Measurements from ENCODE around the gene NFRKB. TPM values are rescaled to one million over a fixed set of nuclear protein-coding genes. Genes with fewer than 3 reads are reported as not detected.
"Not testable (repeated sequence)": the region's sequence is repeated elsewhere in the genome, so short reads cannot be mapped to it uniquely, and the experiment has no call there.

Gene NFRKB
- total RNA-seq, 1 experiment from 2014 or later = 23.4 TPM

DNA sequence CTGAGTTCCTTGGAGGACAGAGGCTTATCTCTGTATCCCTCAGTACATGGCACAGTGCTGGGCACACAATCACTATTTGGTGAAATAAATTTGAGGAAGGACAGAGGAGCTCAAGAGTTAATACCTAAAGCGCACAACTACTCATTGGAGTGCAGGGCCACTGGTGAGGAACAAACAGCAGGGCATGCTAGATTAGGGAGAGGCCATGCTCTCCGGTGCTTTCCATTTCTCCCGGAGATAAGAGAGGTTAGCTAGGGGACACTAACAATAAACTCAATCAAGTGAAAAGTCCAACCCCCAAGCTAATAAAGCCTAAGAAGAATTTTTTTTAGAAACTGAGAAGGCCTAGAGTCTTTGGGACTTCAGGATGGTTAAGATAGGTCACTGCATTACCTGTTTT is 29.1 kb downstream of the NFRKB start:
- no peaks in the 10 kb centered on the region for H3K9me3 ChIP-seq (replicated peaks)
- DNase-seq = no peak
- no peaks in the 10 kb centered on the region for H3K27me3 ChIP-seq
- peaks cover 36% of the 10 kb centered on the region for H3K36me3 ChIP-seq
- no peak overlapping the region for H3K27ac ChIP-seq
- H3K4me1 ChIP-seq = peaks cover 5% of the 10 kb centered on the region; the same call in 1 of the 2 replicates
- H3K4me3 ChIP-seq = no peak overlapping the region

DNA sequence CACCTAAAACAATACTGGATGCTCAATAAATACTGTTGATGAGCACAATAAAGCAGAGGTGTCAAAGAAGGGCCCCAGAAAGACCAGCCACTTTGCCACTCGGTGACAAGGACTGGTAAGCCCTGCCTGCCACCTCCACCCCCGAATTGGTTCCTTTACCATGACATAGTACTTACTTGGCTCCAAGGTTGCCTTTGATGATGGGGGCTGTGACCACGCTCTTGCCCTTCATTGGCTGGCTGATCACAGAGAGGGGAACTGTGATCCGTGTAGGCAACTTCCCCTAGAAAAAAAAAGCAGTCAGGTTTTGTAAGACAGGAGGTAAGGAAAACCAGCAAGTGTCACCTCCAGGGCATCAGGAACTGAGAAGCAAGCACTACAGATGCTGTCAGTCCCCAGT is 29.7 kb downstream of the NFRKB start:
- no peak for DNase-seq
- Histone ChIP-seq H3K36me3 (peaks cover 31% of the 10 kb centered on the region), H3K9me3 (replicated peaks) (no peaks in the 10 kb centered on the region)

DNA sequence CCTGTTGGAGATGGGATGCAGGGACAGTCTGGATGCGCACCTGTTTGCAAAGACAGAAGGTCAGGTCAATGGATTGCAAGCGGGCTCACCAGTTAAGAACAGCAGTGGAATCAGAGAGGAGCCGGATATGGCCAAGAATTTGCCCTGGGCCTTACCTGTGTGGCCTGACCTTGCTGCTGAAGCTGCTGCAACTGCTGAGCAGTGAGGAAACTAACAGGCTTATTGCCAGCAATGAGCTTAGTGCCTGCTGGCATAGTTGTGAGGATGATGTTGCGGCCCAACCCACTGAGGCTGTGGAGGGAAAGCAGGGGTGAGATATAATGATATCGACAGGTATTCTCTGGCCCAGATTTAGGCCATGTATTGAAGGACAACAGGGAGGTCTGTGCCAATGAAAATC is 30.6 kb downstream of the NFRKB start:
- Histone ChIP-seq H3K9me3 (replicated peaks) (no peaks in the 10 kb centered on the region), H3K27ac (no peak overlapping the region), H3K36me3 (peaks cover 31% of the 10 kb centered on the region), H3K27me3 (no peaks in the 10 kb centered on the region), H3K4me1 (peaks cover 5% of the 10 kb centered on the region; the same call in 1 of the 2 replicates), H3K4me3 (no peak overlapping the region)
- DNase-seq = no peak

More for the DNA sequence above, 29.7 kb downstream of the NFRKB start:
- Histone ChIP-seq H3K4me3 (no peak overlapping the region), H3K27ac (no peak overlapping the region), H3K27me3 (no peaks in the 10 kb centered on the region), H3K4me1 (peaks cover 5% of the 10 kb centered on the region; the same call in 1 of the 2 replicates)

DNA sequence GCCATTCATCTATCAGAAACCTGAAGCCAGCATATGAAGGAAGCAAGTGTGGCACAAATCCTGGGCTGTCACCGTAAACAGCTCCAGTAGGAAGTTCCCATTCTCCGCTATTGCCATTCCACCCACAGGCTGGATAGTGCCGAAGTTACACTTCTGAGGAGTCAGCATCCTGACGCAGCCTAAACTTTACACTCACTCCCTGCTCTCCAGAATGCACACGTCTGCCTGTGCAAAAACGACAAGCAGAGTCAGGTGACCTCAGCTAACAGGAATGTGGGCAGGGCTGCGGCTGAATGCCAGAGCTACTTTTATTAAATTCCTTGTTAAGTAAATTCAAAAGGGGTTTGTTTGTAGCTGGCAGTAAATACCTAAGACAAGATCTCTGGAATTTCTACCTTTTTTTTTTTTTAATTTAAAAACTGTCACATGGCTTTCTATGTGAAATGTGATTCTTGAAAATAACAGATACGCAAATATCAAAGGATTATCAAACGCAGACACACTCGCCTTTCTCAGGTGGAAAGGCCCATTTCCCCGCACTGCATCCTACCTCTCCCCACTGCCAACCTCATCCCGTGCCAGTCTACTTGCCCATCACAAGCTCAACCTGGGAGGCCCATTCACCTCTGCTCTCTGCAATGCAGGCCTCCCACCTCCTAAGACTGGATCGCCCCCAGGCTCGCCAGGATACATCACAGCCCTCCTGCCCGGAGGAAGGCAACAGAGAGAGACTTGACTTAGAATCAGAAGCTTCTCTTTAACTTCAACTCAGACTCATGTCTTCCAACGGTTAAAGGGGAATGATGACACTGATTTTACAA is 33.5 kb downstream of the NFRKB start:
- peak; percentile 26 to 45 for DNase-seq
- H3K4me1 ChIP-seq = peaks cover 5% of the 10 kb centered on the region; the same call in 1 of the 2 replicates
- no peak overlapping the region for H3K4me3 ChIP-seq
- no peaks in the 10 kb centered on the region for H3K27me3 ChIP-seq
- peak overlapping the region; percentile 39; the same call in 1 of the 2 replicates for H3K27ac ChIP-seq
- no peaks in the 10 kb centered on the region for H3K9me3 ChIP-seq (replicated peaks)
- H3K36me3 ChIP-seq = peaks cover 20% of the 10 kb centered on the region

DNA sequence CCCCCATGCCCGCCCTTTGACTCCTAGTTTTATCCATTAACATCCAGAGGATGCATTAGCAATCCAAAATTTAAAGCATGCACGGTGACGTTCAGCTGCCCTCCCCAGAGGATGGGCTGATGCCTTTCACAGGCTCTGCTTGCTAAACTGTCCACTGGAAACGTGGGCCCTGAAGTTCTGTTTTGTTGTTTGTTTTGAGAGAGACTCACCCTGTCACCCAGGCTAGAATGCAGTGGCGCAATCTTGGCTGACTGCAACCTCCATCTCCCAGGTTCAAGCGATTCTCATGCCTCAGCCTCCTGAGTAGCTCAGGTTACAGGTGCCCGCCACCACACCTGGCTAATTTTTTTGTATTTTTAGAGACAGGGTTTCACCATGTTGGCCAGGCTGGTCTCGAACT is 39.3 kb downstream of the NFRKB start:
- DNase-seq = no peak
- no peak overlapping the region for H3K4me3 ChIP-seq
- H3K9me3 ChIP-seq (replicated peaks) = no peaks in the 10 kb centered on the region
- H3K4me1 ChIP-seq = peaks cover 5% of the 10 kb centered on the region; the same call in 1 of the 2 replicates
- no peak overlapping the region for H3K27ac ChIP-seq
- H3K36me3 ChIP-seq = no peaks in the 10 kb centered on the region
- no peaks in the 10 kb centered on the region for H3K27me3 ChIP-seq

DNA sequence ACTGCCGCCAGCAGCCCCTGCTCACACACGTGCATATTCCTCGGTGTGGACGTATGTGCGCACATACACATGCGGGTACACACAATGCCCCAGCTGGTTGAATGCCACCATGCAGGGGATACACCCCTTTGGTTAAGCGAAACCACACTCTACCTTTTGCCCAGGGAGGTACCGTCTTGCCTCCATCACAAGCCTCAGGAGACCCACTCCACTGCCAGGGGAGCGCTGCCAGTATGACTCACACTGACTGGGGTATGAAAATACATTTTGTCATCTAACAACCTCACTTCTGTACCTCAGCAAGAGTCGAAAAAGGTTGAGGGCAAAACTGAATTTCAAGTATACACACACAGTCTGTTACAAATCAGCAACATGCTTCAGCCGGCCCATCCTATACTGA is 40.3 kb downstream of the NFRKB start:
- Histone ChIP-seq H3K9me3 (replicated peaks) (no peaks in the 10 kb centered on the region), H3K4me3 (no peak overlapping the region), H3K27ac (no peak overlapping the region), H3K27me3 (no peaks in the 10 kb centered on the region), H3K36me3 (no peaks in the 10 kb centered on the region), H3K4me1 (peaks cover 5% of the 10 kb centered on the region; the same call in 1 of the 2 replicates)
- DNase-seq = no peak

DNA sequence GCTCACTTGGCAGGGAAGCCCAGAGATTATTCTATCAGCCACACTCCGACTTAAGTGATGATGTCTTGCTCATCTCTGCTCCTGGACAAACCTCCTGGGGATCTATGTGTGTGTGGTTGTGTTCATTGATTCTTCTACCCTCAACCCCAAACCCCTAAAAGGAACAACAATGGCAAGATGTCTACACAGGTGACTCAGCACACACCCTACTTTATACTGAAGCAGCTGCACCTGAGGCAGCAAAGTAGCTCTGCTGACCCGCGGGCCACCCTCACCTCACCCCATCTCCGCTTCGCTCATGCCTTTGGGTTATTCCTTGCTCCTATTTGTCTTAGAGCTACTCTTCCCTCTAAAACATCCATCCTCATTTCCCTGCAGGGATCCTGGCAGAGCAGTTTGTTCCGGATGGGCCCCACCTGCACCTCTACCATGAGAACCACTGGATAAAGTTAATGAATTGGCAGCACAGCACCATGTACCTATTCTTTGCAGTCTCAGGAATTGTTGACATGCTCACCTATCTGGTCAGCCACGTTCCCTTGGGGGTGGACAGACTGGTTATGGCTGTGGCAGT is 41.1 kb downstream of the NFRKB start:
- no peak for DNase-seq
- Histone ChIP-seq H3K4me1 (peaks cover 5% of the 10 kb centered on the region; the same call in 1 of the 2 replicates), H3K4me3 (no peak overlapping the region), H3K27ac (no peak overlapping the region), H3K36me3 (no peaks in the 10 kb centered on the region), H3K9me3 (replicated peaks) (no peaks in the 10 kb centered on the region), H3K27me3 (no peaks in the 10 kb centered on the region)

DNA sequence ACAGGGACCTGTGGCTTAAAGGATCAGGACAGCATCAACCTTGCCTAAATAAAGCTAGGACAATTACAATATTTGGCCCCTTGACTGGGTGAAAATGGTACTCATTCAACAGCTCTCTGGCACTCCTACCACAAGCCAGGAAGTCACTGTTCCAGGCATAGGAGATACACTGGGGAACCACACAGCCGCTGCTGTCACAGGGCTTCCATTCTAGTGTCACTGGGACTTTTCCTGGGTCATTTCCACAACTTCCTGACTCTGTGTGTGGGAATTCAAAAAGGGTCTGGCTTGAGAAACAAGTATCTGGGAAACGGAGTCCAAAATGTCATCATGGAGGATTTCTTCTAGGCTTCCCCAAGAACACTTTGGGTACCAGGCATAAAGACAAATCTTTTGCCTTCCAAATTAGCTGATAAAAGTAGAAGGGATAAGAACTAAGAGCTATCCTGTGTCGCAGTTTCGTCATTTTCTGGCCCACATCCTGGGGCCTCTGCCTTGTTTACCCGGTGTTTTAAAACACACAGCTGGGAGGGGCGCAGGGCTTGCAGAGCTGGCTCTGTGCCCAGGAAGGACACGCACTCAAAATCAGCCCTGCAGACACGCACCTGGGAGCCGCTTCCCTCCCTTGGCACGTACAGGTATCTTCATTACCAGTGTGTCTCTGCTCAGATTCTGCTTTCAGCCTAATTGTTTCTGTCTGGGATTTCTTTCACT is 41.7 kb downstream of the NFRKB start:
- Histone ChIP-seq H3K27ac (no peak overlapping the region), H3K9me3 (replicated peaks) (no peaks in the 10 kb centered on the region), H3K4me1 (peaks cover 5% of the 10 kb centered on the region; the same call in 1 of the 2 replicates), H3K4me3 (no peak overlapping the region), H3K27me3 (no peaks in the 10 kb centered on the region), H3K36me3 (no peaks in the 10 kb centered on the region)
- peak; percentile 17 to 27 for DNase-seq

DNA sequence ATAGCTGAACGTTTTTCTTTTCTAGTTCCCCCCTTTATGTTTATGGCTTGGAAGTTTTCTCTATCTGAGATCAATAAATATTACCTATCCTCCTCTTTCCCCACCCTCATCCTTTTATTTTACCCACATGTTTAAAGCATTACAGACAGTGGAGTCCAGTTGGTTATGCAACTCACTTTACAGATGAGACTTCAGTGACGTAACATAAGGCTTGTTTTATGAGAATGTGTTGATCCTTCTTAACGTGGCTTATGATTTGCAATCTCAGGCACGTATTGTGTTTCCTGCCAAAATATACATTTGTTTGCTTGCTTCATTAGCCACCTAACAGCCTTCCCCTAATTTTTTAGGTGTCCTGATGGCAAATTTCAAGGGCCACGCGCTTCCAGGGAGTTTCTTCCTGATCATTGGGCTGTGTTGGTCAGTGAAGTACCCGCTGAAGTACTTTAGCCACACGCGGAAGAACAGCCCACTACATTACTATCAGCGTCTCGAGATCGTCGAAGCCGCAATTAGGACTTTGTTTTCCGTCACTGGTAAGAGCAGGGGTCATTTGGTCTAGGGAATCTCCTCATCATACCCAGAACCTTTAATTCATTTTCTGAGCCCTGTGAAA is 43.1 kb downstream of the NFRKB start:
- Histone ChIP-seq H3K4me1 (peaks cover 5% of the 10 kb centered on the region), H3K27me3 (no peaks in the 10 kb centered on the region), H3K27ac (no peak overlapping the region), H3K9me3 (replicated peaks) (no peaks in the 10 kb centered on the region), H3K36me3 (no peaks in the 10 kb centered on the region), H3K4me3 (no peak overlapping the region)
- no peak for DNase-seq

DNA sequence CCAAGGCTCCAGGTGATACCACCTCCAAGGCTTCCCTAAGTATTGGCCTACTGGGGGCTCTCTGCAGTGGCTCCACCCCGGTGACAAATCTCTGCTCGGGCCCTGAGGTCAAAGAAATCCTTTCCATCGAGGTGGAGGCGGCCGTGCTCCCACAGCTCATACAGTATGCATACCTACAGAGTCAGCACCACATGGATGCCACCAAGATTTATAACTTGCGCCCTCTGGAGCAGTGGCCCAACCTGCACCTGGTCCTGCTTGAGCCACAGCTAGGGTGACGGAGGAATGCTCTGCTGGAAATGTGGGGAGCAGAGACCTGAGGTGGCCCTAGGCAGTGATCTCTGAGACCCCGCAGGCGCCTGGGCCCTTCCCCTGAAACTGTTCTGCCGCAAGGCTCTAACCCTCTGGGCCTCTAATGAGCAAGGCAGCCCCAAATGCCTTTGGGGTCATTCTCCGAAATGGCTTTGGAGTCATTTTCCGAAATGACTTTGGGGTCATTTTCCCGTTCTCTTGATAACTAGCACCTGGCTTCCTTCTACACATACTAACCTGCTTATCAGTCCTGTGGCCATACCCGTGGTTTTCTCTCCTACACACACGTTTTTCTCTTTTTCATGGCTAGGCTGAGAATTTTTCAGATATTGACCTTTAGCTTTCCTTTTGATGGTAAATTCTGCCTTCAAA is 45.8 kb downstream of the NFRKB start:
- no peaks in the 10 kb centered on the region for H3K27me3 ChIP-seq
- H3K4me3 ChIP-seq = no peak overlapping the region
- no peaks in the 10 kb centered on the region for H3K9me3 ChIP-seq (replicated peaks)
- H3K27ac ChIP-seq = no peak overlapping the region
- no peak for DNase-seq
- peaks cover 19% of the 10 kb centered on the region for H3K4me1 ChIP-seq
- H3K36me3 ChIP-seq = no peaks in the 10 kb centered on the region

DNA sequence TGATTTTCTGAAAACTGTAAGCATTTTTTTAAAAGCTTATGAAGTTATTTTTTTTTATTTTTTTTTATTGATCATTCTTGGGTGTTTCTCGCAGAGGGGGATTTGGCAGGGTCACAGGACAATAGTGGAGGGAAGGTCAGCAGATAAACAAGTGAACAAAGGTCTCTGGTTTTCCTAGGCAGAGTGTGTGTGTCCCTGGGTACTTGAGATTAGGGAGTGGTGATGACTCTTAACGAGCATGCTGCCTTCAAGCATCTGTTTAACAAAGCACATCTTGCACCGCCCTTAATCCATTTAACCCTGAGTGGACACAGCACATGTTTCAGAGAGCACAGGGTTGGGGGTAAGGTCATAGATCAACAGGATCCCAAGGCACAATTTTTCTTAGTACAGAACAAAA is 48.0 kb downstream of the NFRKB start:
- not testable (repeated sequence) for H3K4me3 ChIP-seq; H3K36me3 ChIP-seq; H3K27me3 ChIP-seq; DNase-seq; H3K9me3 ChIP-seq (replicated peaks)
- Histone ChIP-seq H3K4me1 (peaks cover 14% of the 10 kb centered on the region), H3K27ac (peak overlapping the region; percentile 31)

DNA sequence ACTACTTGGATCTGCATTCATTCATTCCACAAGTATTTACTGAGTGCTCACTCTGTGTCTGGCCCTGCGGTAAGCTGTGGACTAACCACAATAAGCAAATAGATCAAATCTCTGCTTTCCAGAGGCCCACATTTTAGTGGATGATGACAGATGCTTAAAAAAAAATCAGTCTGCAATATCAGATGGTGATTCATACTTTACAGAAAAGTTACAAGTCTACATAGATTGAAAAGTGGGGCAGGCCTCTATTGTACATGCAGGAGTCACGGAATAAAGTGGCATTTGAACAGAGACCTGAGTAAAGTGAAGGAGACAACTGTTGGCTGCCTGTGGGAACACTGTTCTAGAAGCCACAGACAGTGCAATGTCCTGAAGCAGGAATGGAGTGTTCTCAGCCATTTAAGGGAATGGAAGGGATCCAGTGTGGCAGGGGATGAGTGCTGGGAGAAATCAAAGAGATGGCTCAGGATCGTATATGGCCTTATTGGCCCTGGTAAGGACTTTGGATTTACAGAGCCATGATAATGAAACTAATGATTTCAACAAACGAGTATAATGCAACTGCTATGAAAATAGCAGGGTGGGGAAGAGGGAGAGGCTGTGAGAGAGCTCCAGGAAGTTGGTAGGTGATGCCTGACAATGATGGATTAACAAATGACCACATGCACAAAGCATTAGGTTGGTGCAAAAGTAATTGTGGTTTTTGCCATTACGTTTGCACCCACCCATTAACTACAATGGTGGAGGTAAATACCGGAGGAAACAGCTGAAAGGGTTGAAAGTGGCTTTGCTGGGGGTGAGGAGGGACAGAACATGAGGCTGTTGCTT is 48.7 kb downstream of the NFRKB start:
- Histone ChIP-seq H3K4me3 (no peak overlapping the region), H3K4me1 (peaks cover 14% of the 10 kb centered on the region), H3K9me3 (replicated peaks) (no peaks in the 10 kb centered on the region), H3K36me3 (no peaks in the 10 kb centered on the region), H3K27me3 (no peaks in the 10 kb centered on the region), H3K27ac (peak overlapping the region; percentile 31)
- DNase-seq = peak; percentile 49 to 56

All from SJCRH30 (cell line).